Activated CD8-positive, alpha-beta memory T cell treated with anti-CD3 and anti-CD28 coated beads, Interleukin-2, amount 50 U/mL, for 24 hours (primary cell): ENCODE data around the gene DAB1.

Experiments used
- DNase-seq: peaks from one replicate; pipeline ENCODE4 v3.0.0-alpha.2; 2020; ENCODE audit errors: extremely low read depth

The DAB1 gene

DNA sequence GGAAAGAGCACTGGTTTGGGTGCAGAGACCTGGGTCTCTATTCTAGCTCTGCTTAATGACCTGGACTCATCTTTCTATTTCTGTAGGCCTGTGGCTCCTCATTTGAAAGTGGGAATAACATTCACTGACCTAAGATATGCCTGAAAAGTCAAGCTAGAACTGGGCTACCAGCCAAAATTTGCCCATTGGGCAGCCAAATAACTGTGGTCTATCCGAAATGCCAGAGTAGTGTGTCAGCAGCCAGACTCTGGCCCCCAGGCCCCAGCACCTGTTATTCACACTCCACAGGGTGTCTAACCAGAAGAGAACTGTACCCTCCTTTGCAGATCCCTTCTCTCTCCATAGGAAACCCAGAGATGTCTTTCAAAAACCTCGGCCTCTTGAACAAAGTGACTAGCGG is 12.6 kb downstream of the DAB1 start:
- no peak for DNase-seq

DNA sequence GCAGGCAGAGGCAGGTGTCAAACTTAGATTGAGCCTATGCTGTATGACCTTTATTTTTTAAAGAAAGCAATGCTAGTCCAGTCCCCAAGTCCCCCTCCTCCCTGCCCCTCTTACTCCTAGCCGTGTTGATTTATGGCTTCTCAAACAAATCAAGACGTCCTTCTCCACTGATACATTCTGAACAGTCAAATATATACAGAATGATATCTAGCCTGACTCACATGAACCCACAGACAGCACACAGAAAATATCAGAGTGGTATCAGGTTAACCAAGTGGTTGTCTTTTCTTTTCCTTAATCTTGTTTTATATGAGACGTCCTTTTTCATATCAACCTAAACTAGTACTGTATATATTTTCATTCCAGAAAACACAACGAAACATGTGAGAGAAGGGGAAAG is 13.4 kb downstream of the DAB1 start:
- DNase-seq: no peak

DNA sequence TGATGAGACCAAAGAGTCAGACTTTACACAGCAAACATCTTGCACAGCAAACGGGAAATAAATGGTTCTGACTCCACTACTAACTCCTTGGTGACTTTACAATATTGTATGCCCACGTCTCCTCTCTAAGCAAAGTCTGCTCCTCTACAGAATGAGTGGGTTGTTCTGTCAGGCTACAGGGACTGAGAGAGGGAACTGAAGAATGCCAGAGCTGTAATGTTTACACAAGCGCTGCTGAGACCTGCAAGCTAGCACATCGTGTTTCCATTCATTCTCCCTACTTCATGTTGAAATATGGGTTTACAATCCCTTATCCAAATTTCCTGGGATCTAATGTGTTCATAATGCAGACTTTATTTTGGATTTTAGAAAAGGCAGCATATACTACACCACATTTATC is 15.9 kb downstream of the DAB1 start:
- no peak for DNase-seq

DNA sequence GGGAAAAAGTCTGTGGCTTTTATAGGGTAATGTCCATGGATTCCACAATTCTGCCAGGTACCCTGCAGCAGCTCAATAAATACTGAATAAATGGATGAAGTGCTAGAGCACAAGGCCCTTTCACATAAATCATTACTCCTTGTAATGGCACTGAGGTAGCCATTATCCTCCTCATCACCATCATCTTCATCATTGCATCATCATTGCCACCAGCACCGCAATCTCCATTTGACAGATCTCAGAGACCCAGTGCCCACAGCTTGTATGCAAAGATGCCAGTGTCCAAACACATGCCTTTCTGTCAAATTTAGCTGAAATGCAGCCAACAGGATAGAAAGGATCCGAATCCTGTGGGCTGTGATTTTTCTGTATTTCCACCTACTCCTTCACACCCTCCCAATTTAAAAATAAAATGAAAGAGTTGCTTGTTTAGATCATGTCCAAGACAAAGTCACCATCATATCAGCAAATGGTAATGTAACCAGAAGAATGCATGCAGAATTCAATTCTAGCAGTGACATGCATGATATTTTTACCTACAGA is 17.4 kb downstream of the DAB1 start:
- DNase-seq: no peak

DNA sequence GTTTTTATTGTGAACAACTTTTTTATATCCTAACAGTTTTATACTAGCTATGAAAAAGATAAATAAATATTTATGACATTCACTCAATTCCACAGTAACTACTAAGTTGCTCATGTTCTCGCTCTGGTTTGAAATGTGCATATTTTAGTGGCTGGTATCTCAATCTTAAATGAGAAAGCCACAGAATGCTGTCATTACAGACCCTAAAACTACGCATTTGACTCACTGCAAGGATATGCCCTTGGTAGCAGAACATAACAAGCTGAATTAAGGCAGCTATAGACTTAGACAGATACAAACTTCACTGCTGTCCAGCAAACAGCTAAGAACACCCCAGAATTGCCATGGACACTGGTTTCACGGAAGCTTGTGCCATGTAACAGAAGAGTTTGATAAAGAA is 19.0 kb downstream of the DAB1 start:
- no peak for DNase-seq

DNA sequence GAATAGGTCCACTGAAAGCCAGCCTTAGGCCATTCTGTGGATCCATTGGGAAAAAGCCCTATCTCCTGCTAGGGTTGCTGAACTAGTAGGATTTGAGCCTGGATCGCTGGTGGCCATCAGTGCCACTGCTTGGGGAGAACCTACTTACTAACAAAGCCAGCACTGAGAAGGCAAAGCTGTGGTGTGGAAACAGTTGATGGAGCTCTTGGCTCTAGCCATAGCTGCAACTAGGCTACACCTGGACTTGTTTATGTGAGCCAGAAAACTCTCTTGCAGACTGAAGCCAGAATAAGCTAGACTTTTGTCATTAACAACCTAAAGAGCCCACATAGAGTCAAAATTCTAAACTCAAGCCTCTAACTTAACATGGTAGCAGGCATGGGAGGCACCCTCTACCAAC is 20.7 kb downstream of the DAB1 start:
- no peak for DNase-seq

DNA sequence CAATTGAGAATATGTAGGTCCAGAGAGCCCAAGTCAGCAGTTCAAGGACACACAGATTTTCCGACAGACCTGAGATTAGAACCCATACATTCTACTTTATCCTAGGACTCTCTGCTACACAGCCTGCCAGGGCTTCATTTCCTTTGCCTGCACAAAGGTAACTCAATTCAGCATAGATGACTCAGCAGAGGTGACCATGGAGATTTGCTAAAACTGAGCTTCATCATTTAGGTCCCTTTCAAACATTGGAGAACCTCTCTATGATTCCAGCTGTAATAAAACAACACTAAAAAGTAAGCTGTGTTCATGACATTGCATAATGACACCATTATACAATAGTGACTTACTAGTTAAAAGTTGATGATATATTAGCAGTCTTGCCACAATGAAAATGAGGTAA is 22.2 kb downstream of the DAB1 start:
- DNase-seq: no peak

DNA sequence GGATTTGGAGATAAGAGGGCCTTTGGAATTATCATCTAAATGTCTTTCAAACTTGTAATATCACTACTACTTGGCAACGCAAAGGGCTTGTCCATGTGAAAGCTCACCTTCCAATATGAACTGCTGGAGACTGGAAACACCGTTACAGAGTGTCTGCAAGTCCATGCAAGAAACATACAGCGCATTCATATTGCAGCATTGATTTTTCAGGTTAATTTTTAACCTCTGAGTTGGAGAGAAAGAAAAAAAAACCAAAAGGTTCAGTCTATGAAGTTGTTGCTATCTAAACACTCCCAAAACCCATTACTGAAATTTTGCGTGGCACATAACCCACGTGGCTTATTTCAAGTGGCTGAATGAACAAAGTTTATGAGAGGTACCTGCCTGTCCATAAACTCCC is 23.8 kb downstream of the DAB1 start:
- no peak for DNase-seq

DNA sequence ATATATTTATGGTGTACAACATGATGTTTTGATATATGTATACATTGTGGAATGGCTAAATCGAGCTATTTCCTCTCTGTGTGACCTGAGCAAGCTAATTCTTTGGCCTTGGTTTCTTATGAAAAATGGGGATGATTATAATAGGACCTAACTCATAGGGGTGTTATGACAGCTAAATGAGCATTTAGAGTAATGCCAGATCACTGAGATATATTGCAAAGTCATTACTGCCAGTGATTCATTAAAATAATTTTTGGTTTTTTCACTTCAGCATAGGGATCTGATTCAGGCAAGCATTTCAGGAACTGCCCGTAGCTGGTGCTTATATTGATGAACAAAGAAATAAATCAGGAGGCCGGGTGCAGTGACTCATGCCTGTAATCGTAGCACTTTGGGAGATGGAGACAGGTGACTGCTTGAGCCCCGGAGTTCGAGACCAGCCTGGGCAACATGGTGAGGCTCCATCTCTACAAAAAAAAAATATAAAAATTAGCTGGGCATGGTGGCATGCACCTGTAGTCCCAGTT is 30.7 kb downstream of the DAB1 start:
- no peak for DNase-seq

DNA sequence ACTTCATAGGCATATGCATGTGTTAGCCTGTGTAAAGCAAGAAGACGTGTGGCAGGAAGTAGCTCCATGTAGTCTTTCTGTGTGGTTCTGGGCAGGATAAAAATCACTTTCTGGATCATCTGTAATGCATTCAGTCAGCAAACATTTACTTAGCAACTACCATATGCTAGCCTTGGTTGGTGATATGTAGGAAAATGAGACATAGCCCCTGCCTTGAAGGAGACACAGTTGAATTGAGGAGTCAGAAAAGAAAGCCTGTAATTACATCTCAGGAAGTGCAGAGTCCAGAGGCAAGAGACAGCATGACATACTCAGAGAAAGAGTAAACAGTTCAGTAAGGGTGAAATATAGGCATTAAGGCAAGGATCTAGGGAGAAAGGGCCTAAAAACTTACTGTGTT is 38.5 kb downstream of the DAB1 start:
- no peak for DNase-seq

DNA sequence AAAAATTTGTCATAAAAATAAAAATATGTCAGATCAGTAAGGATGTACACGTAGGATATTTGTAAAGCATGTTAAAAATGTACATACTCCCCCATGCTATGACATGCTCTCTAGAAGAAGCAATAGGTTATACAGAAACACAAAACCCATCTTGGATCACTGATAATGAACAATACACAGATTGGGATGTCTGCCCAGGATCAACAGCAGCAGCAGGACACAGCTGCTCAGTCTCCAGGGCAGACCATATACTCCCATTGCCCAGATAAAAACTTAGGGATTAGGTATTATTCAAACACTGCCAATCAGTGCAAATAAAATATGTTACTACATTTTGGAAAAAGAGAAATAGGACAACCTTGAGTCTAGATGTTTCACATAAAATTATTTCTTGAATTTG is 39.0 kb downstream of the DAB1 start:
- no peak for DNase-seq

DNA sequence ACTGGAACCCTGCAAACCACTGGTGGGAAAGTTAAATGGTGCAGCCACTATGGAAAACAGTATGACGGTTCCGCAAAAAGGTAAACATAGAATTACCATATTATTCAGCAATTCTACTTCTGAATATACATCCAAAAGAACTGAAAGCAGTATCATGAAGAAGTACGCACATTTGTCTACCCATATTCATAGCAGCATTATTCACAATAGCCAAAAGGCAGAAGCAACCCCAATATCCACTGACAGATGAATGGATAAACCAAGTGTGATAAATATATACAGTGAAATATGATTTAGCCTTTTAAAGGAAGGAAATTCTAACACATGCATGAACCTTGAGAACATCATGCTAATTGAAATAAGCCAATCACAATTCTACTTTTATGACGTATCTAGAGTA is 39.6 kb downstream of the DAB1 start:
- no peak for DNase-seq

DNA sequence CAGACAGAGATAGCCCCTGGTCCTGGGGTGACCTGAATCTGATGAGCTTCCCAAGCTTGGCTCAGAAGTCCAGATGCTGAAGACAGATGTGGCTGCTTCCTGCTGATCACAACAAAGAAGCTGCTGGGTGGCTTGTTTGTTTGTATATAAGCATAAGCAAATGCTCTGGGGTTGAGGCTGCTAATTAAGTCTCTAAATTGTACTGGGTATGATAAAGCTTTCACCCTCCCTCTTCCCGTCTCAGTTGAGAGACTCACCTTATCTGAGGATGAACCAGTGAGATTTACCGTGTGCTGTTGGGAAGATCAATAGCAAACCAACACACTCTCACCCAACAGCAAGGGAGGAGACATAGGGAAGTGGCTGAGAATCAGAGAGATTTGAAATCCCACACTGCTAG is 42.0 kb downstream of the DAB1 start:
- DNase-seq: no peak

DNA sequence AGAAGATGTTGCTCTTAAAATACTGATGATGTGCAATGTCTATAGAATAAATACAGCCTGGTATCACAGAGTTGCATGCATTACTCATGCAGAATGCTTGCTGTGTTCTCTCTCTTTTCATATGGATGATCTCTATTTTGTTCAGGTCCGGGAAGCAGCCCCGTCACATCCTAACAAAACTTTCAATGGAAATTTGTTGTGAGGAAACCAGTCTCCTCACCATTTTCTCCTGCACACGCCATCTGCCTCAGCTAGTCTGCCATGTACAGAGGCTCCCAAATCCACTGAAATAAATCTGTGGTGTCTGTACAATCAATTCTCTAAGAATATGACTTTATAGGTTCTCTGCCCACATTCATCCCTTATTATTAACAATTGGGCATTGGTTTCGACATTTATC is 42.4 kb downstream of the DAB1 start:
- no peak for DNase-seq

DNA sequence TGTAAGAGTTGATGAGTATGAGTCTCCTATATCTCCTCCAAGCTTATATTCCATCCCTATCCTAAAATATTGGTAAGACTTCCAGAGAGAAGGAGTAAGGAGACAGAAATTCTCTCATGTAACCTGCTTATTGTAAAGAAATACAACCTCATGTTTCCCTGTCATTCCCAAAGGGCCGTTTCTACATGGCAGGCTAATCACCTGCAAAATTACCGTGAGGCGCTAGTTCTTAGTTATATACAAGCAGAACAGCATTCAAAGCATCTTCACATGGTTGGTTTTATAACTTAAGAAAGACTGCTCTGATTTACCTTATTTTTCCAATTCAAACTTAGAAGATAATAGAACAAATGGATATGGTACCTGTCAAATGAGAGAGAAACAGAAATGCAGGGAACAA is 42.9 kb downstream of the DAB1 start:
- DNase-seq: no peak

DNA sequence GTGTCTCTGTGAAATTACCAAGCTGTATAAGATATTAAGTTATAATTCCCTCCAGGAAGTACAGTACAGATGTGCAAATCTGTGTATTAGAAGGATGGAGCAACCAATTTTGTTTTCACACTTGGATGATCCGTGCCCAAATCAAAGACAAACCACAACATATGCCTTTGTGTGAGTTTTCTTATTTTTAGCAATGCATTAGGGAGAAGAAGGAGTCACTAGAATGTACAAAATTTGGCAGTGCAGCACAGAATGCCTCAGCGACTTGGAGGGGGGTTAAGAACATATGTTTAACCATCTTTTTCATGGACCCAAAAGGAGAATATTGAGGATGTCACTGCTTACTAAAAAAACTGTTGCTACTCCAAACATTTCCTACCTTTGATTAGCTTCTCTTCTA is 45.3 kb downstream of the DAB1 start:
- DNase-seq: no peak

DNA sequence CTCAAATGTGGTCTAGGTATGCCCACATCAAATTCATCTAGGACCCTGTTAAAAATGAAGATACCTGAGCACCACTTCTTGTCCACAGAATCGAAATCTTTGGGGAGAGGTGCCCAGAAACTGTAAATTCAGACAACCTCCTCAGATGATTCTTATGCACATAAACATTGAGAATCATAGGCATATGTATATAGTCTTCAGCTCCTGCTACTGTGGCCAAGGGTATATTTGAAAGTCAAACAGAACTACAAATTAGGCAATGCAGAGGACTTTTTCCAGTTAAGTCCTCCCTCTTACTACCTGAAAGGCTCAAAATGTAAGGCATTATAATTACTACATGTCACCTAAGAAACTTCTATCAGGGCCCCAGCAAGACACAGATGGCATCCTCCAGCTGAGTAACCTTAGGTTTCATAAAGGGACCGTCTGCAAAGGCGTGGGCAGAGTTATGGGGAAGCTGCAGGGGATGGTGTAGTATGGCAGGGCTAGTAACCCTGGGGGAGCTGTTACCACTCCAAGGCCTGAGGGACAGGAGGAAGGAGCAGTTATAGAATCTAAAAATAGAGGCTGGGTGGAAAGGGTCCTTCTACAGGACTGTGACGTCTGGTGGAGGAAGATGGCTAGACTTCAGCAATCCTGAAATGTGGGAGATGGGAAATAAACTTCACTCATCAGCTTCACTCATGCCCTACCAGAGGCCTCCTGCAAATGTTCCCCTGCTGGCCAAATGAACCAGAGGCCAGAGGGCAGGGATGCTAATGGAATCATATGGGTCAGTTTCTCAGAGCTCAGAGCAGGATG is 46.3 kb downstream of the DAB1 start:
- DNase-seq: no peak

DNA sequence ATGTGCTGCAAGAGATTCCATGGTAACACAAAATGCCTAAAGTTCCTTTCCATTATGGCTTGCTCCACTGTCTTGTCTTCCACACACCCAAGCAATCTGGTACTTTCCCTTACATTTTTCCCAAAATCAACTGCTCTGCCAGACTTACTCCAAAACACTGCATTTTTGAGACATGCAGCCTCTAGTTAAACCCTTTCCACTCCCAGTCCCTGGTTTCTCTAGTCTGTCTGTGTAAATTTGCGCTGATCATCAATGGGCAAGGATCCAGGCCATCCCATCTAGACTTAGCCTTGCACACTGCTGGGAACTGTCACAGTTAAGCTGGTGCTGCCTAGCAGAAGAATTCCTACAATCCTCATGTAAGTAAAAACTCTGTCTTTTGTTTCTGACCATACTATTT is 47.8 kb downstream of the DAB1 start:
- no peak for DNase-seq

DNA sequence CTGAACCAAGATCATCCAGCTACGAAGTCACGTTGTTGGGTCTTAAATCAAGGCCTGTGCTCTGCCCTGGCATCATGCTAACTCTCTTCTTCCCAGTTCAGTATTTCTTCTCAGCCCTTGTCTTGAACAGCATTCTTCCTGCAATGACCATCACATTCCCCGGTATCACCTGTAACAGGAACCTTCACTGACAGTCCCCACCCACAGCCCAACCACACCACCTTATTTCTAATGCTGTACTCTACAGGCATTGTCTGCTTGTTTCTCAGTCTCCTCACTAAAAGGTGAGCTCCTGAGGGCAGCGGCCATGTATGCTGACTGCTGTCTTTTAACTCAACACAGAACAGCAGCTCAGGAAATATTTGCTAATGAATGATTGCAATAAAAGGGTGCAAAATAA is 54.0 kb downstream of the DAB1 start:
- DNase-seq: no peak

DNA sequence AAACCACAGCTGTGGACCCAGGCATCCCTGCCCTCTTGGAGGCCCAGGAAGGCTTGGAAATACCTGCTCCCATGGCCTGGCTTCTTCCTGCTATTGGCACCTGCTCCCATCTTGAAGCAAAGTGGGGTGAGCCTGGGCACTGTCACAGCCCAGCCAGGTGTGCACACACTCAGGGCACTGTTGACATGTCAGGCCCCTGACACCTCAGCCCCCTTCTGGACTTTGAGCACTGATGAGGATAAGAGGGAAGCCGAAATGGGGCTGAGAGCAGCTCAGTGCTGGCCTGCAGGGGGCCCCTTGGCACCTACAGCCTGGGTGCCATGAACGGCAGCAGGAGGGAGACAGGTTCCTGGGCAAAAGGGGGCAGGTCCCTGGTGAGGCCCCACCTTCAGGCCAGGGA is 55.9 kb downstream of the DAB1 start:
- DNase-seq: no peak

DNA sequence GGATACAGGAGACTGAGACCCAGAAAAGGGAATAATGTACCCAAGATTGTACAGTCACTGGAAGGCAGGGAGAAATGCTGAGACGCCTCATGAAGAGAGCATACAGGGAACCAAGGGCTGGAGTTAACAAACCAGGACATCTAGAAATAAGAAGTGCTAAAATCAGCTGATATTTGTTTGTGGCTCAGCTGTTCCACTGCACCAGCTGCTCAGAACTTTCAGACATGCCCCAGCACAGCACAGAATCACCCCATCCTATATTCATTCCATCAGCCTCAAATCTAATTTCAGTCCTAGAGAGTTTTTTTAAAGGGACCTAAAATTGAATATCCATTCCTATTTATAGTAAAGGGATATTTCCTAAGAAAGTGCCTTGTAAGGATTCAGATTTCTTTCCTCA is 60.2 kb downstream of the DAB1 start:
- no peak for DNase-seq

DNA sequence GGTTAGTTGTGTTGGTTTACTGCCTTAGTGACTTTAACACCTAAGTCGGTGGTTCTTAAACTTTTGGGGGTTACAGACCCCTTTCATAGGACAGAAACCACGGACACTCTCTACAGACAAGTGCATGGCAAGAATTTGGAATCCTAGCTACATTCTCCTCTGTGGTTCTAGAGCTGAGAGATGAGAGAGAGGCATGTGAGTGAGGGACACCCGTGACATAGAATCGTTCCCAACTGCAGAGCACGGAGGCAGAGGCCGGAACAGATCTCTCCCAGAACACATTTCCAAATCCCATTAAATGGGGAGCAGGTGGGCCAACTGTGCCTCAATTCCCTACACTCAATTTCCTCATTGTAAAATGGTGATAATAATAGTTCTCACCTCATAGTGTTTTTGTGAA is 60.7 kb downstream of the DAB1 start:
- no peak for DNase-seq

DNA sequence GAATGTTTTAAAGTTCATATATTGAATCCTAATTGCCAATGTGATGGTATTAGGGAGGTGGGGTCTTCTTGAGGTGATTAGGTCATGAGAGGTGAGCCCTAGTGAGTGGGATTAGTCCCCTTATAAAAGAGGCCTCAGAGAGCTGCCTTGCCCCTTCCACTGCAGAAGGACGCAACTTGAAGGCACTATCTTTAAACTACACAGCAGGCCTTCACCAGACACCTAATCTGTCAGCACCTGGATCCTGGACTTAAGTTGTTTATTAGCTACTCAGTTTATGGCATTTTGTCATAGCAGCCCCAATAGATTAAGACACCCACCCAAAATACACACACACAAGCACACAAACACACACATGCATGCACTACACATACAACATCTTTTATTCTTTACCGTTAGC is 61.4 kb downstream of the DAB1 start:
- no peak for DNase-seq

DNA sequence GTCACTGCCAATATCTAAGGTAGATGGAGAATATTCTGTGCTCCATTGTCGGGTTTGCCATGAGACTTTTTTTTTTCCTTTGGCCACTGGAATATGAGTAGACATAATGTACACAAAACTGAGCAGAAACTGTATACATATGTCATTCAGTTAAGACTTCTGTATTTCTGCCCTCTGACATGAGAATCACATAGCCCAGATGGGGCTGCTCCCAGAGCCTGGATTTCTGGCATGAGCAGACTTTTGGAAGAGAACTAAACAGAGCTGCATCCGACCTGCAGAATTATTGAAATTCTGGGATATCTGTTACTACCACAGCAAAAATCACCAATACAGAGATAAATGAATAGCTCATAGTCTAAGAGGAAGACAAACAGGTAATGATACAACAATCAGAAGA is 62.3 kb downstream of the DAB1 start:
- no peak for DNase-seq
